GM18526 (cell line): ENCODE measurements around the gene CD160.

Experiments
- POLR2A ChIP-seq: IDR thresholded peaks from 3 replicates; pipeline ENCODE4 v1.6.1; 2011; ENCODE audit not compliant: insufficient read length; ENCODE audit errors: extremely low read depth

Gene CD160, protein sequence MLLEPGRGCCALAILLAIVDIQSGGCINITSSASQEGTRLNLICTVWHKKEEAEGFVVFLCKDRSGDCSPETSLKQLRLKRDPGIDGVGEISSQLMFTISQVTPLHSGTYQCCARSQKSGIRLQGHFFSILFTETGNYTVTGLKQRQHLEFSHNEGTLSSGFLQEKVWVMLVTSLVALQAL

DNA sequence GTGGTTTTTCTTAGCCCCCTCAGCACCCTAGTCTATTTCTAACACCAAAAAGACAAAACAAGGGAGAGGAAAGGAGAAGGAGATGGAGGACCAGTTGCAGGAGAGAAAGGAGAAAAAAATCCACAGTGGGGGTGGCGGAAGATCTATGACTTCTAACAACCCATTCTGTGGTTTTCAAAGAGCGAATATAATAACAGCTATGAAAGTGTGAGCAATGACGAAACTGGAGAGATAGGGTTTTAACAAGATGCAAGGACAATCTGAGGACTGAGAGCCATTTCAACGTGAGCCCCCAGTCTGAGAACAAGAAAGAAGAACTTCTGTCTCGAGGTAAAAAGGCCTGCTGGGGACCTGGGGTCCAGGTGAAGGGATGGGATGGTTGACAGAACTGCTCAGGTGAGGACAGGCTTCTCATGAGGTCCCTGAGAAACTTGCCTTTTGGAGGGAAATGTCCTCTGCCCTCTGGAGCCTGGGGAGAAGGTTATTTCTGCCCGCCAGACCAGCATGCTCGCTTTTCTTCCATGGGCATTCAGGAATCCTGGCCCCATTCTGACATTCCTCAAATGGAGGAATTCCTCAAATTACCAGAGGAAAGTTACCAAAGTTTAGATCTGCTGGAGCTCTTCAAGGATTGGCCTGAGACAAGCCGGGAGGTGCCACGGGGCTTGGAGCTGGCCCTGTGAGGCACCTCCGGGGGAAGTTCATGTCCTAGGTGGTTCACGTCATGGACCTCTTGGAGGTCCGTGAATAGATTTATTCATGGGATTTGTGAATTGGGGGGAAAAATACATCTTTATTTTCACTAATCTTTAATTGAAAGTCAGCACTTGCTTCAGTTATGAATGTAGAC, at the start of gene CD160:
Gene CD160, plus strand, starts transcription at position 270 of the 850 bp plus-strand sequence. CDS start 8,829 bp downstream, outside the sequence.
- TF ChIP-seq POLR2A: no peak

DNA sequence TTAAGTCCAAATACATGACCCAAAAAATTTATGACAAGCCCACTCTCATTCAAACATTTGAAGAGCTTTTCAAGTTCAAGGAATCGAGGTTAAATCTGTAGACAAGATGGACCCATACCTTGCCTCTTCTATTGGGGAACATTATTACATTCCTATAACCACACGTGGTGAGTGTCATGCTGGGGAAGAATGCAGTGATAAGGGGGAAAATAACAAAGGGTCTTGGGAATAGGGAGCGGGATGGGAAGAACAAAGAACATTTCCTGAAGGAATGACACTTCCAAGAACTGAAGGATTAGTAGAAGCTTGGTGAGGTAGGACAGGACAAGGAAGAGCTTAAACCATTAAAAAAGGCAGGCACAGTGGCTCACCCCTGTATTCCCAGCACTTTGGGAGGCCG, 31.0 kb upstream of the CD160 start:
- no peak for TF ChIP-seq POLR2A

DNA sequence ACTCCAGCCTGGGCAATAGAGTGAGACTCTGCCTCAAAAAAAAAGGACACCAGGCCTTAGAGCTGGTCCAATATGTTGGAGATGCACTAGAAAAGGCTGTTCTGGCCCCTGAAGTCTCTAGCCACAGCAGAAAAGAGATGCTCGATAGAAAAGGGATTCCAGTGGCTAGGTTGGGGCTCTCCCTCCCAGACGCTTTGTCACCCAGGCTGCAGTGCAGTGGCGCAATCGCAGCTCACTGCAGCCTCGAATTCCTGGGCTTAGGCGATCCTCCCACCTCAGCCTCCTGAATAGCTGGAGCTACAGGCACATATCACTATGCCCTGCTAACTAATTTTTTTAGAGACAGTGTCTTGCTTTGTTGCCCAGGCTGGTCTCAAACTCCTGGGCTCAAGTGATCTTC, 30.4 kb upstream of the CD160 start:
- TF ChIP-seq POLR2A: no peak

DNA sequence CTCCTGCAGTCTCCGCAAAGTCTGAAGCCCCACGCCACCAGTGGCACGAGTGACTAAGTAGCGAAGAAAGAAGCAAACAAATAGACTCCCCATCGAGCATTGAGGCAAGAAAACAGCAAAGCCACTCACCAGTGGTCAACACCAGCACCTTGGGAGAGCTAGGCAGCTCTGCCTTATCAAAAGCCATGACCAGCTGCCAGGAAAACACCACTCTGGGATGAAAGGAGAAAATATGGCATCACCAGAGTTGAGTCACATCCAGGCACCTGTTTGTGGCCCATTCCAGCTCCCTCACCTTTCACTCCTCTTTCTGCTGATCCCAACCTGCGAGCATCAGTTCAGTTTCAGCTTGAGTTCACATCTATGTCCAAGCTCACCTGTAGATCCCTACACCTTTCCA, 29.4 kb upstream of the CD160 start:
- no peak for TF ChIP-seq POLR2A

DNA sequence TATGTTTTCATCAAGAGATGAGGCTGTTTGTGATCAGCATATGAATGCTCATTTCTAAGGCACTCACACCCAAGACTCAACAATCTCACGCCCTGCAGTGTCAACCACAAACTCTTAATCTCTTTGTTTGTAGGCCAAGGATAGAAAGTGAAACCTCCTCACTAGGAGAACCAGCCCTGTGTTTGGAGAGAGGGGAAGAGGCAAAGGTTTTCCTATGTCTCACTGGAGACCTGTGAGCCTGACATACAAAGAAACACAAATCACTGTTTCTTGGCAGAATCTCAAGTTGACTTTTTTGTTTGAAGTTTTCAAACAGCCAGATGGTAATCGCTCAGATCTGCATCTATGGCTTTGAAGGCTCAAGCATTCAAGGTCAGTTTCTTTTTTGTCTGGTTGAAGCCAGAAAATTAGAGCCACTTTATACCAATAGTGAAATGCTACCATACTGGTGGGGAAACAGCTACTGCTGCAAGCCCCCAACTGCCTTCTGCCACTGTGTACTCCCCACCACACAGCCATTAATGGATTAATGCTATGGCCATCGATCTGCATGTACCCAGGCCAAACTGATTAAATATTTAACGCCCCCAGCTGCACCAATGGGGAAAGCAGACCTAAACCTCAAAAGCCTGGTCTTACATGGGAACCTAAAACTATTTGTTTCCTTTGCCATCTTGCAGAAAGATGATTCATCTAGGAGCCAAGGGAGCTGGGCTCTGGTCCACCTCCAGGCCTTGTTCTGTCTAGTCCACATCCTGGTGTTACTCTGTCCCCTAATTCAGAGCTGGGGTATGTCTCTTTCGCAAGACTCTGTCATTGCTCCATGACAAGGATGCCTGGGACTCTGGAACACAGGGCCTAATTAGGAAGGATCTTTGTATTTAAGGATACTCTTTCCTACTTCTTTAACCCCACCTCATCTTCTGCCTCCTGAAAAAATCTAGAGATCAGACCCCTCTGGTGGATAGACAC, 28.4 kb upstream of the CD160 start:
- TF ChIP-seq POLR2A: no peak

DNA sequence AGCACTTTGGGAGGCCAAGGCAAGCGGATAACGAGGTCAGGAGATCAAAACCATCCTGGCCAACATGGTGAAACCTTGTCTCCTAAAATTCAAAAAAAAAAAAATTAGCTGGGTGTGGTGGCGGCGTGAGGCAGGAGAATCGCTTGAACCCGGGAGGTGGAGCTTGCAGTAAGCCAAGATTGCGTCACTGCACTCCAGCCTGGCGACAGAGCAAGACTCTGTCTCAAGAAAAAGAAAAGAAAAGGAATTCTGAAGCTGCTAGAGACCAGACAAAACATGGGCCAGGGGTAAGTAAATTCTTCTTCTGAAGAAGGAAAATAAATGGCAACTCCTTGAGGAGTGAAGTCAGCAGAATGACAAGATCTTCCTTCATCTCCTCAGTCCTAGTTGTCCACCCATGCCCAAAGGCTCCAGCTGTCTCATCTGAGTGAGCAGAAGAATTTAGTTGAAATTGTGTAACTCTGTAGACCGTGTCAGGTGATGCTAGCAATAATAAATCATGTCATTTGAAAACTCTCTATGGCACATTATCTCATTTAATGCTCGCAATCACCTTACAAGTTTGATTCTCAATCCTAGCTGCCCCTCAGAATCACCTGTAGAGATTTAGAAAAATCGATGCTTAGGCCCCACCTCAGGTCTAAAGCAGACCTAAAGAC, 26.4 kb upstream of the CD160 start:
- TF ChIP-seq POLR2A: no peak

DNA sequence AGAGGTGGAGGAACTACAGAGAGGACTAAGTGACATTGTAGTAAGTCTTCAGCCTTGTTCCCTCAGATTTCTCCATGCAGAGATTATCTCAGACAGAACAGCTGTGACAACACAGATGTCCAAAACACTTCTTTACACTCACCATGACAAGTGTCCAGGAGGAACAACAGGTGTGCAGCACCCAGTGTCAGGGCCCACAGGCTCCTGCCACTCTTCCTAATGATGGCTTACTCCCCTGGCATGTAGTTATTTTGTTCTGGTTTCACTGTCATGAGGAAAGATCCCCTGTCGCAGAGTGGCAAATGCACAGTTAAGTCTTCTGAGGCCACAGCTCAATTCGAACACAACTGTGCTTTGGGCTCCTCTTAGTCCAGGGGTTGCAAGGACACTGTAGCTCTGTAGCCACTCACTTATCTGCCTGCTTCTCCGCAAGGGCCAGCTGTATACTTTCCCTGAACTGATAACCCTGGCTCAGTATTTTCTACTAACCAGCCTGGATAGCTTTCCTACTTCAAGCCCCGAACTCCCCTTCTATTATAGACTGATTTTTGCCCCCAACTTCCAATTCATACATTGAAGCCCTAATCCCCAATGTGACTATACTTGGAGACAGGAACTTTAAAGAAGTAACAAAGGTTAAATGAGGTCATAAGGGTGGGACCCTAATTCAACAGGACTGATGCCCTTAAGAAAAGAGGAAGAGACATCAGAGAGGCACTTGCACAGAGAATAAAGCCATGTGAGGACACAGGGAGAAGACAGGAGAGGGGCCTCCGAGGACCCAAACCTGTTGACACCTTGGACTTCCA, 23.3 kb upstream of the CD160 start:
- no peak for TF ChIP-seq POLR2A

DNA sequence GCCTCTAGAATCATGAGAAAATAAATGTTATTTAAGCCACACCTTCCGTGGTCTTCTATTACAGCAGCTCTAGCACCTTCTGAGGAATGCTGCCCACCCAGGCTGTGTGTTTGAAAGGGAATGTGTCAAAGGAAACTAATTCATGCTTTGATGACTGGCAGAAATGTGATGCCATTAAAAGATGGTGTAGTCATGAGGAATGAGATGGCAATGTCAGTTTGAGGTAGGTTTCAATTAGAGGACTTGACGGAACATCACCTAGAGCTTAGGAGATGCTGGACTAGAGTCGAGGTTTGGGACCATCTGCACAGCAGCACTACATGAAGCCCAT, 22.7 kb upstream of the CD160 start:
- no peak for TF ChIP-seq POLR2A

DNA sequence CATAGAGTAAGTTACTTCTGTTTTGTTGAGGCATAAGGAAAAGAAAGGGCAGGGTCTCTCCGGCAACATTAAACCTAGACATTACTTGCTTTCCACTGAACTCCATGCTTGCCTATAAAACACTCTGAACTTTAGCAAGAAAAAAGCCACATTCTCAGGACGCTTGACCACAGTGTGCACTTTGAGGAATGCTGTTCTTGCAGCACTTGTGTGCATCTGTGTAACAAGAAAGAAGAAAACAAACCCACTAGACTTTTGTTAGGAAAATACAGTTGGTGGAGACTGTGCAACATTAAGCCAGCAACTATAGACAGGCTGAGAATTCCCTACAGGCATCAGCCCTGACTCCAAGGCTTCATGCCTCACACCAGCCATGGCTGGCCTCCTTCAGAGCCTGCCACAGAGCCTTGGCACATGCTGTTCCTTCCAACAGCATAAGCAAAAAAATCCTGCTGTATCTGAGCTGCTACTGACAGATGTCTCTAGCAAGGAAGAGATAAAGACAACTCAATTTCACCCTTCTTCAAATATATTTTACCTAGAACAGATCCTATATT, 17.9 kb upstream of the CD160 start:
- no peak for TF ChIP-seq POLR2A

DNA sequence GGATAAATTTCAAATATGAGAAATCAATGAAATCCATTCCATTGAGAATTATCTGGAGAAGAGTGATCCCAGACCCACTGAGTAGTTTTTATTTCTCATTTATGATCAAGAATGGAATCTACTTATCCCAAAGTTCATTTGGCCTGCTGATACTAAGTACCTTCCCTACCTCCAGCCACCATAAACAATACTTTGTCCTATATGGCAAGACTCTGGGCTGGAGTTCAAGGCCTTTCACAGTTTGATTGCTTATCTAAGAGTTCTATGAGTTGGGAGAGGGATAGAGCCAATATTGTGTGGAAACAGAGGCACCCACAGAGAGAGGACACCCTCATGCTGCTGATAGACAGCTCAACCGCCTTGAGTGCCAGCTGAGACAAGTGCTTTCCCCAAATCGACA, 17.2 kb upstream of the CD160 start:
- TF ChIP-seq POLR2A: no peak

DNA sequence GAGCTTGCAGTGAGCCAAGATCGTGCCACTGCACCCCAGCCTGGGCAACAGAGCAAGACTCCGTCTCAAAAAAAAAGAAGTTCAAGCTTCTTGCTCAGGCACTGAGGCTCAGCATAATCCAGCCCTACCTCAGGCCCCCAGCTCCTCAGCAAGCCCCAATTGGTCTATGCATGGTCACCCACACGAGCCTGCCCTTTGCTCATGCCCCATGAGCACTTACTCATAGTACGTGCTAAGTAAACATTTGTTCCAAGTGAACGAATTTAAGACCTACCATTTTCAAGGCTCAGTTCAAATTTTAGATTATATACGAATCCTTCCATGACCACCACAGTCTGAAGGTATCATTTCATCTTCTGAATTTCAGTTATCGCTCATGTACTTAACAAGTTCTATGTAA, 16.5 kb upstream of the CD160 start:
- no peak for TF ChIP-seq POLR2A

DNA sequence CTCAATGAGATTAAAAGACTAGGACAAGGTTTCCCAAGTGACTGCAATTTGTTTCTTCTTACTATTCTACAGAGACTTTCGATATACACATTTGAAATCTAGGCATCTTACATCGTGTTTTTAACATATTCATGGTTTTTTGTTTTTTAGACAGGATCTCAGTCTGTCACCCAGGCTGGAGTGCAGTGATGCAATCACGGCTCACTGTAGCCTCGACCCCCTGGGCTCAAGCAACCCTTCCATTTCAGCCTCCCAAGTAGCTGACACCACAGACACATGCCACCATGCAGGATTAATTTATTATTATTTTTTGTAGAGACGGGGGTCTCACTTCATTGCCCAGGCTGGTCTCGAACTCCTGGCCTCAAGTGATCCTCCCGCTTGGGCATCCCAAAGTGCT, 13.7 kb upstream of the CD160 start:
- TF ChIP-seq POLR2A: no peak

DNA sequence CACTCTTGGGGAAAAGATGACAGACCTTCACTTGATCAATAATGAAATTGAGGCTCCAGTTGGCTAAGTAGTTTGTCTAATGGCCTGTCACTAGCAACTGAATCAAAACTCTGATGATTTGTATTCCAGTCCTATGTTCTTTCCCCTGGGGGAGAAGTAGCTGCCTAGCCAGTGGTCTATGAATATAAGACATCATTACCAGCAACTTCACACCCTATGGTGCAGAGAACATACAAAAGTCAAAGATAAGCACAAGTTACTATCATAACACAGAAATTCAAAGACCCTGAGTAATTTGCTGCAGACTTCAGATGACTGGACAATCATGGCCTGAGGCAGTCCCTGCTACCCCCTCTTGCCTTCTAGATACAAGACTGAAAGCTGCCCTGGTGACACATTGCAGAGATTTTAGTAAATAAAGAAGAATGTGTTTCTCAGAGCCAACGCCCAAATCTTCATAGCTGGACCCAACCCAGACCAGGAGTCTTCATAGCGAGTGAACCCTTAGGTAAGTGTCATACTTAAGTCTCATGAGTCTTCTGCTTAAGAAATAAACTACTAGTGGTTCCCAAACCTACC, 13.1 kb upstream of the CD160 start:
- no peak for TF ChIP-seq POLR2A
